Fibroblast of skin of abdomen (primary cell): ENCODE data around the gene MID1. TPM values are rescaled to one million over a fixed set of nuclear protein-coding genes. Genes with fewer than 3 reads are reported as not detected.

Experiments
- DNase-seq: peaks from one replicate; pipeline ENCODE4 v3.0.0-alpha.2; 2013
- polyA plus RNA-seq, 2 experiments: library from polyadenylated mRNA; unstranded; fragments of 120-200 nt; gene quantifications; one replicate each; pipeline ENCODE4 v1.2.1, GENCODE V29; 2013; ENCODE audit not compliant: insufficient read length in 2 of 2

Gene MID1
- polyA plus RNA-seq (2013, experiment 1 of 2; ENCODE audit: insufficient read length), result 7.1 TPM
- polyA plus RNA-seq (2013, experiment 2 of 2; ENCODE audit: insufficient read length), result 7.0 TPM

DNA sequence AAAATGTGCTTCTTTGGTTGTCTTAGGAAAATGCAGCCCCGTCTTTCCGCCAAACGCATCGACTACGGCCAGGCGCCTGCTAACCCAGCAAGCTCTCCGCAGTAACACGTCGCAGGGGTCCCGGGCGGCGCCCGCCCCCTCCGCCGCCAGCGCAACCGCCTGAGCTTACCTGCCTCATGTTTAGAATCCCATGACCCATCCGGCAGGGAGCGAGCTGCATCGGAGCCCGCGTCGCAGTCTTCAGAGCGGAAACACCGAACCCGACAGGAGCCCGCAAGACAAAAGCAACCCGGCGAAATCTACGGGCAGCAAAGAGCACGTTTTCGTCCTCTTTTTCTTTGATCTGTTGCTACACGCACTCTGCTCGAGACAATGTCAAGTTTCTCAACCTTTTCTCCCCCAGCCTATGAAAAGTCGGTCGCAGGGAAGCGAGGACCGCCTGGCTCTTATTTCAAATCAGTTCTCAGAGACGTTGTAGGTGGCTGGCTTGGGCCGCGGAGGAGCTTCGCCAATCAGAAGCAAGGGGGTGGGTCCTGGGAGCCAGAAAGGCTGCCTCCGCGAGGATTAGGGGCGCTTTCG, at the start of gene MID1:
Gene MID1 (minus strand): TSS at position 465 of the 579 bp plus-strand sequence. CDS start 53,038 bp downstream, outside the sequence.
- peak; percentile 80 for DNase-seq

DNA sequence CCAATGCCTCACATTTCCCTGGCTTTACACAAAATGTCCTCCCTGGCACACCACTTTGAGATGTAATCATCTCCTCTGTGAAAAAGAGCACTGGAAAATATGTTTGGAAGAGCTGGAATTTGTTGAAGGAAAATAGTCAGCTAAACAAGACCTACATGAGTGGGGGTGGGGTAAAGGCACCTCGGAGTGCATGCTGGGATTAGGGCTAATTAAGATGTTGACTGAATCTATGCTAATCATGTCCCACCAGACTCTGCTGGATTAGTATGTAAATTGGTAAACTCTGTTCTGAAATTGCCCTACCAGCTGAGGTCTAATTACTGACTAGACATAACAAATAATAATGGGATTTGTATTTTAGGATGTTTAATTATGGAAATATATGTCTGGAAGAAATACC, 46.8 kb upstream of the MID1 start:
- no peak for DNase-seq

DNA sequence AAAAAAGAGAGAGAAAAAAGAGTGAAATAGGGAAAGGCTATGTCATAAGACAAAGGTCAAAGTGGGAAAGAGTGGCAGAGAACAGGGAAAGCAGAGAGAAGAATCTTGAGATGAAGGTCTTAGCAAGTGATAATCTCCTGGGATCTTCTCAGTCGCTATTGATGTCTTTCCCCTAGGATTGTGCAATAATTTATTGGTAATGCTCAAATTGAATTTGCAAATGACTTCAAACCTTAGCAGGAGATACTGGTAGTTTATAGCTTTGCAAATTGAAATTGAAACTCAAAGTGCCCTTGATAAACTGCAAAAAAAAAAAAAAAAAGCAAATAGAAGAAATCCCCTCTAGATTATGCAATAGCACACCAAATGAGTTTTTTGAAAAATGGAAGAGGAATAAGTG, 45.7 kb upstream of the MID1 start:
- no peak for DNase-seq

DNA sequence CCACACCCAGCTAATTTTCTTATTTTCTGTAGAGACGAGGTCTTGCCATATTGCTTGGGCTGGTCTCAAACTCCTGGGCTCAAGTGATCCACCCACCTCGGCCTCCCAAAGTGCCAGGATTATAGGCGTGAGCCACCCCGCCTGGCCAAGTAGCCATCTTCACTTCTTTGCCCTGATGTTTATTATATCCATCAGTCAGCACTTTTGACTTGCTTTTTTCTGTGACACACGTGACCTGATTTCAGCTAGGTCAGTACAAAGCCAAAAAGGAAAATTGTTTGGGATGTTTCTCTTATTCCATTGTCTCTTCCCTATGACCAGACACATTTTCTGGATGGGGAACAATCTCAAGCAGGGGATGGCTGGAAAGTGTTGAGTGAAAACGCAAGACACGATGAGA, 45.3 kb upstream of the MID1 start:
- no peak for DNase-seq

DNA sequence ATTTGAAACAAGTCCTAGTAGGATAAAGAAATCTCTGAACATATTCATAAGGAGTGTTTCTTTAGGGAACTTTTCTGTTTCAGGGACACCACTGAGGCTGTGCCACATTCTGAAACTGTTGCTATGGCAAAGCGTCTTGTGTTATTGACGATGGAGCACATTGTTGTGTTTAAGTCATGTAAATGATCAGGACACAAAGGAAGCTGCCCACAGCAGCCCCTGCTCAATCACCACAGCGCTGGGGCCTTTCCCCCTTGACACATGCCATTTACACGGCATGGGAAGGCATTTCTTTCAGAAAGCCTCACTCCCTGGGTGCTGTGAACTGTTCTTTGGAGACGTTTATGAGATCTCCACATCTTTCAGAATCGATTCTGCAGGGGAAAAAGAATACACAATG, 39.8 kb upstream of the MID1 start:
- no peak for DNase-seq

DNA sequence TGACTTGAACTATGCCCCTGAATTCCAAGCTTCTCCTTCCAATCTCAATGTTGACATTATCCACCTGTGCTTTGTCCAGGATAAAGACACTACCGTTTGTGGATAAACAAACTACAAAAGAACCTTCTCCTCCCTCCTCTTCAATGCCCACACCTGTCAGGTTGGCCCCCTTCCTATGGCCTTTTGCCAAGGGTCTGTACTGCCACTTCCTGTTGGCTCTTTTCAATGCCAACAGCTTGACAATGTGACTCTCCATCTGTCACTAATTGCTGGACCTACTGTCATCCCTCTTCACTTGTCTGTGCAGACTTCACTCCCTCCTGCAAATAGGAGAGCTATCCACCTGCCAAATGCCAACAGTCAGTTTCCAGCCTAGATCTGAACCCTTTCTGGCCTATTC, 35.8 kb upstream of the MID1 start:
- no peak for DNase-seq

GRCh38 chrX:10654960-10655359, 34.6 kb upstream of the MID1 start:
- DNase-seq, result no peak

DNA sequence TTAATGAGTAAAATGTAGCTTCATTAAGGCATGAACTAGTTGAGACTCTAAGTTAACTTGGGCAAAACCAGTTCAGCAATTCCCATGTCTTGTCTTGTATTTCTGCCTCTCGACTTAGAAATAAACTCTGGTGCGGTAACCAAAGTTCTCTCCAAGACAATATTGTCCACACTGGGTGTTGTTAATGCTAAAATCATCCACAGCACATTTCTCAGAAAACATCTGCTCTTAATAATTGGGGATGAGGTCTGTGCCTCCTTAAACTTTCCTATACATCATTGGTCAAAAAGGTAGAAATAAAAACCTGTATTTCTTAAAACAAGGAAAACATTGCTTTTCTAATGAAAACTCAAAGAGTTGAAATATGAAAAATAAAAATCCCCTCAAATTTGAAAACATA, 32.9 kb upstream of the MID1 start:
- DNase-seq, result no peak

DNA sequence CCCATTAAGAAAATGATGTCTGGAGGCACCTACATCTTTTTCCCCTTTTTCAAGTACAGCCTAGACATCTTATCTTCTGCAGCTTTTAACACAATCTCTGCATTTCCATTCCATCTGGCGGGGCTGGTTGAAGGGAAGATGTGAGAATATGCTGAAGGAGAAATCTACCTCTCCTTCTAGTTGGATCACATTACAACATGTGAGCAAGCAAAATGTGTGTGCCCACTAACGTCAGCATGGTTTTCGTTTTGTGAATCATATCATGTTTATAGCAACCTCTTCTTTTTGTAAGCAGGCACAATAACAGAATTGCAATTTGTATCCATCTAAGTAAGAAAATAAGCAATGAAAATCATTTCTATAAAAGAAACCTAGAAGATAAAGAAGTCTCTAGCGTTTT, 28.9 kb upstream of the MID1 start:
- peak; percentile 7 for DNase-seq

GRCh38 chrX:10648614-10649013, 28.2 kb upstream of the MID1 start:
- DNase-seq, result peak; percentile 75

- no peak for DNase-seq
These were observed 16.5 kb upstream of the MID1 start for GRCh38 chrX:10636851-10637250.

DNA sequence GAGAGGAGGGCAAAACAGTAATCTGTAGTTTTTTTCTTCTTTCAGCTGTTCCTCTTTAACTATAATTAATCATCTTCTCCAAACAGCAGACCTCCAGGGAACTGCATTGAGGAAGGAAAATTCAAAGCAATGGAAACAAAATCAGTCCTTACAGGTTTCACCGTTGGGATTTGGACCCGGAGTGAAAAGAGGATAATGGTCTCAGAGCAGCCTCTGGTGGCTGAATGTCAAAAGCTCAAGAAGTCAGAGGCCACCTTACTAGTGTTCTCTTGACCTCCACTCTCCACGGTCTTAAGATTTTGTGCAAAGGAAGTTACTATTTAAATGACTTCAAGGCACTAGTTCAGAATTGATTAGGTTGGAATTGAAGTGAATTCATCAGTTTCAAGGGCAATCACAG, 16.0 kb upstream of the MID1 start:
- DNase-seq, result peak; percentile 65

- DNase-seq, result peak; percentile 90
These were observed 14.2 kb upstream of the MID1 start for GRCh38 chrX:10634392-10635161.

DNA sequence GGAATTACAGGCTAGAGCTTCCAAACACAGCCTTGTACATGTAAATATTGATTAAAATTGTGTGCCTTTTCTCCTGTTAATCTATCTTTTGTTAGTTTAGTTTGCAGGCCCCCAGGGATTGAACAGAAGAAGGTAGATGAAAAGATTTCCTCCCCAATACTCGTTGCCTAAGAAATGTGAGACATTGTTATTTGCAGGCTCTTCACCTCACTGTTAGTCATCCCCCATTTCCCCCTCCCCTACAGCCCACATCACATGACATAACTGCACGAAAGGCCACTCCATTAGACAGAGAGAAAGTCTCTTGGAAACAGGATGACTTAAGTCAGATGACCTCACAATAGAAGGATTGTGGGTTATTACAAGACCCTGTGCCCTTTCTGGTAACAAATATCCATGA, 13.3 kb upstream of the MID1 start:
- peak; percentile 85 for DNase-seq

DNA sequence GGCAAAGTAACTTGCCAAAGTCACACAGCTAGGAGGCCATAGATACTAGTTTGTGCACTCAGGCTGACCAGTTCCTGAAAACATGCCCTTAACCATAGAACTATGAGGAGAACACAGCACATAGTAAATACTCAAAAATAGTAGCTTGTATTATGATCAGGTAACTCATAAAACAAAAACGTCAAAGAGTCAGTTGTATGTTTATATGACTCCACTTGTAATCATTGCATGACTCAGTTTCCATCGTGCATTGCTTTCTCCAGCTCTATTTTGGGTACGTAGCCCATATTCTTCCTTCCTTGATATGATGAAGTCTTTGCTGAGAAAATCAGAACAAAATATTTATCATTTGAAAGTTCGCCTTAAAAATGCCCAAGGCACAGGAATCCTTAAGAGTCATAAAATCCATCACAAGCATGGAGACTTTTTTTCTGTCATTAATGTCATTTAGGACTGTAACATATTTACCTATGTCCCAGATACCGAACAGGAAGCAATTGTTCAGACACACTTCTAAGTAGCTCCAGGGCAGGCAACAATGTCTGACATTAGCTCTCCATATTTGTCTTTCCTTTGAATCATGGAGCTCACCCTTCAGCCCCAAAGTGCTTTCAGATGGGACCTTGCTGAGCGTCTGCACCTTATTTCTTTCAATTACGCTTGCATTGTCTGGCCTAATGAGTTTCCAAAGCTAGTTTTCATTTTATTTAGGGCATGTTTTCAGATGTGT, 11.2 kb upstream of the MID1 start:
- no peak for DNase-seq

GRCh38 chrX:10630320-10630719, 9.9 kb upstream of the MID1 start:
- DNase-seq, result no peak

- DNase-seq, result no peak
These were observed 9.5 kb upstream of the MID1 start for GRCh38 chrX:10629905-10630304.

DNA sequence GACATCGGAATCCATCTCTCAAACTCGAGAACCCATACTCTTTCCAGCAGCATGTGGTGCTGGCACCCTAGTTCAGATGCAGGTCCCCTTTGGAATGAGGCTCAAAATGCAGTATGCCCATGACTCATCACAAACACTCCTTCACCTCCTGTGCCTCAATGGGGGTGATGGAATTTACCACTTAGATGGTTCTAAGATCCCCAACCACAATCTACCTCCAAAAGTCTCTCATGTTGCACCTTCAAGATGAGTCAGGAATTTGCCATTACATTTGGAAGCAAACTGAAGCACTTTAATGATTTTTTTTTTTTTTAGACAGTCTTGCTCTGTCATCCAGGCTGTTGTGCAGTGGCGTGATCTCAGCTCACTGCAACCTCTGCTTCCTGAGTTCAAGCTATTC, 8.5 kb upstream of the MID1 start:
- no peak for DNase-seq

DNA sequence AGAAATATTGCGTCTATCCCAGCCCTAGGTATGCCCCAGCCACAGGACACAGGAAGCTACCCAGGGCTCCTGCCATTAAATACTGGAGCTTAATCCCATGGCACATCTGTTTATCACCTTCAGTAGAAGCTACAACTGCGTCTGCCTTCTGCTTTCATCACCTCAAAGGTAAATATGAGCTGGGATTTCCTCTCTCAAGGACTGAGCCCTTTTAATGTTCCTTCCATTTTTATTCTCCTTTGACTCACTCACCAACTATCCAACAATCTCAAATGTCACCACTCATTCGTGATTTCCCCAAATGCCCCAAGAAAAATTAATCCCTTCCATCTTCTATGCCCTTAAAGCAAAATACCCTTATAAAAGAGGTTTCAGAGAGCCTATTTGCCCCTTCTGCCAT, 1.8 kb upstream of the MID1 start:
- no peak for DNase-seq

DNA sequence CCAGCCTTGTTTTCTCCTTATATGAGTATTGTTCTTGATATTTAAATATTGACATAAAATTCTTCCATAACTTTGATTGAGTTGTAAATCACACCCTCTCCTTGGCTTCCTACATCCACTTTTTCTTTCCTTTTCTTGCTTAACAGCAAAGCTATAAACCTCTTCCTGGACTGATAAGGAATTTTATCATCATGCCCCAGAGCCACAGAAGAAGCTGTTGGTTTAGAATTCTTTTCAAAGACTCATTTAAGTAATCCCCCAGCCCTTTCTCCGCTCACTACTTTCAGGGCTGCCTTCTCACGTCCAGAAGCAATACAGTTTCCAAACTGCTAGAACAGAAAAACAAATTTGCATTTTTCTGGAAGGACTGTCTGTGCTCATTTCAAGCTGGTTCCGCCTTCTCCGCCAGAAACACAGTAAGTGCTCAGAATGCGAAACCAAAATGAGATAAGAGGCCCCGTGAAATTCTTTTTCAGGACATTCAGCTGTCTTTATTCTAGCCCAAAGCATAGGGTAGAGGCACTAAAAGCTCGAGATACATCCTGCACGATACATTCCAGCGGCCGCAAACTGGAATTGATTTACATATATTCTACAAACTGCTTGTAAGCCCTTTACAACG, 849 bp downstream of the MID1 start:
- DNase-seq, result no peak

DNA sequence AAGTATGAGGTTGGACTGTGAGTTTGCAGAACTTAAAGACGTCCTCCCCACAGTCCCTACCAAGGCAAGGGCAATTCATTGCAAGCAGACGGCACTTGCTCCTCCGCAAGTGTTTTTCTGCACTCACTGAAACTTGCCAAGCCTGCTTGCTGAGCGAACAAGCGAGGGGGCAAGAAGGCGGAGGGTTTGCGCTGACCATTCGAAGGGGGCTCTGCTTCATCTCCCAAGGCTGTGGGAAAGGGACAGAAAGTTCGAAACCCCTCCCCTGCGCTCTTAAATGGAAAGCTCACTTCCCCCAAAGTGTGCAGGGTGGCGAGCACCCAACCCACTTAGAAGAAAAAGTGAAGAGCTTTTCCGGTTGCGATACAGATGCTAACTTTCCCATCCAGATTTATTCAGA, 1.4 kb downstream of the MID1 start:
- DNase-seq, result no peak

GRCh38 chrX:10617999-10618351, 2.4 kb downstream of the MID1 start:
- peak; percentile 52 for DNase-seq
